K562 (cell line): ENCODE data around the gene BMP2.

Experiments
- ARNT ChIP-seq, 2 experiments: fragments of 450-650 bp; IDR thresholded peaks; 2 replicates each; pipeline ENCODE4 v1.6.1; 2016; ENCODE audit warnings: mild to moderate bottlenecking in 1 of 2
- ATF1 ChIP-seq, 2 experiments: fragments of 450-650 bp in 1 of 2; IDR thresholded peaks; 2 replicates each; pipeline ENCODE4 v1.6.1; 2016; ENCODE audit warnings: missing compliant biosample characterization in 1 of 2, missing genetic modification characterization in 1 of 2
- CHD2 ChIP-seq: IDR thresholded peaks from 2 replicates; pipeline ENCODE4 v1.6.1; 2011; ENCODE audit warnings: low read depth, low read length
- FOSL1 ChIP-seq: fragments of 200-800 bp; sonication (Bioruptor generic); conservative IDR thresholded peaks from 2 replicates; pipeline ENCODE4 v1.6.1; 2016; ENCODE audit warnings: missing genetic modification characterization, missing compliant biosample characterization
- HNRNPH1 ChIP-seq: fragments of 200-400 bp; formaldehyde crosslinking; optimal IDR thresholded peaks from 2 replicates; pipeline ENCODE3; 2017; ENCODE audit warnings: low read depth, mild to moderate bottlenecking, low read length, moderate library complexity
- HOXB6 ChIP-seq: fragments of 250-450 bp; sonication (Bioruptor Pico); IDR thresholded peaks from 2 replicates; pipeline ENCODE4 v1.5.1; 2022; ENCODE audit warnings: mild to moderate bottlenecking, borderline replicate concordance
- MAFF ChIP-seq: IDR thresholded peaks from 2 replicates; pipeline ENCODE4 v1.6.1; 2012; ENCODE audit warnings: low read length, improper control_type of control experiment
- PRMT5 ChIP-seq: sonication (generic); formaldehyde crosslinking; IDR thresholded peaks from 2 replicates; pipeline ENCODE4 v1.5.0; 2020; ENCODE audit warnings: missing genetic modification reagents
- RBM15 ChIP-seq: fragments of 200-400 bp; formaldehyde crosslinking; IDR thresholded peaks from 2 replicates; pipeline ENCODE4 v1.6.1; 2018; ENCODE audit warnings: mild to moderate bottlenecking, low read length, moderate library complexity; ENCODE audit not compliant: insufficient read depth
- RNF2 ChIP-seq: sonication (generic); IDR thresholded peaks from 2 replicates; pipeline ENCODE4 v1.6.1; 2016
- TEAD2 ChIP-seq: fragments of 450-650 bp; IDR thresholded peaks from 2 replicates; pipeline ENCODE4 v1.6.1; 2016; ENCODE audit warnings: missing genetic modification characterization, control low read depth, missing compliant biosample characterization
- ZSCAN29 ChIP-seq: fragments of 450-650 bp; IDR thresholded peaks from 2 replicates; pipeline ENCODE4 v1.6.1; 2017
- TF ChIP-seq, protein P1 (sequence below): fragments of 450-650 bp; conservative IDR thresholded peaks from 2 replicates; pipeline ENCODE4 v1.6.1; 2016; ENCODE audit warnings: missing genetic modification characterization, low read depth, mild to moderate bottlenecking, missing compliant biosample characterization, moderate library complexity
- TF ChIP-seq, protein P2 (sequence below), 2 experiments: fragments of 450-650 bp; formaldehyde crosslinking in 1 of 2; IDR thresholded peaks; 2 replicates each; pipeline versions ENCODE4 v1.4.0 to v1.6.1; 2014 to 2020; ENCODE audit warnings: mild to moderate bottlenecking in 2 of 2, borderline replicate concordance in 1 of 2, low read depth in 1 of 2

DNA sequence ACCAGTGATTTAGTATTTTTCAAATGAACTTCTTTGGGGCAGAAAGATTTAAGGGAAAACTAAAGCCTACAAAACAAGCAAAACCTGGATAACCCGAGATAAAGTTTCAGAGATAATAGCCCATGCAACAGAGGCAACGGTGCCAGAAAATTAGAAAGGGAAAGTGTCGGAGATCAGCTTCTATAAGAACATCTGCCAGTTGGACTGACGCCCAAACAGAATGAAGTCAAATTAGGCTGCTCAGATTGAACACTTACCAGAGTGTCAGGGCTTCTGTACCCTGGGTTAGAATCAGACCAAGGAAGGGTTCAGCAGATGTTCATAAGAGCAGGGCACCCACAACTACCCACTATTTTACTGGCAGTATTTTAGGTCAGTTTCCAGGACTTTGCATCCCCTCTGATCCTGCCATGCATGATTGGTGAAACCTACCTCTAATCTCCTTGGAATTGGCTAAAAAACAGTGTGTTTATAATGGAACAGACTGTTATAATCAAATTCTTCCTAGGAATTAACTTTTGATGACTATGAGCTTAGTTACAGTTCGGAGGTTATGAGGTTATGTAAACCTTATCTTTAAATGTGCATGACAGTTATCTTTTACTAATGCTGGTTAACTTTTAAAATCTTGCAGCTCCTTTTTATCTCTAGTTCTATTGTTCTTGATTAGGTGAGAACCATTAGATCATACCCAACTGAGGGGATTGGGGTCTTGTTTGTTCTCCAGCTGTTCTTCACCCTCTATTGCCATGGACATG is 13.1 kb downstream of the BMP2 start:
- TF ChIP-seq PRMT5 (CRISPR knock-in tag) (no peak), CHD2 (no peak), MAFF (no peak), FOSL1 (tag) (no peak), ARNT (IDR thresholded peaks at IDR 0.05) (no peak), TEAD2 (tag) (no peak), RNF2 (no peak), ZSCAN29 (no peak), RBM15 (no peak), HOXB6 (CRISPR knock-in tag) (no peak), HNRNPH1 (no peak), ATF1 (CRISPR knock-in tag; IDR thresholded peaks at IDR 0.05) (no peak), ATF1 (tag; IDR thresholded peaks at IDR 0.05) (no peak)
- TF ChIP-seq, protein P1, sequence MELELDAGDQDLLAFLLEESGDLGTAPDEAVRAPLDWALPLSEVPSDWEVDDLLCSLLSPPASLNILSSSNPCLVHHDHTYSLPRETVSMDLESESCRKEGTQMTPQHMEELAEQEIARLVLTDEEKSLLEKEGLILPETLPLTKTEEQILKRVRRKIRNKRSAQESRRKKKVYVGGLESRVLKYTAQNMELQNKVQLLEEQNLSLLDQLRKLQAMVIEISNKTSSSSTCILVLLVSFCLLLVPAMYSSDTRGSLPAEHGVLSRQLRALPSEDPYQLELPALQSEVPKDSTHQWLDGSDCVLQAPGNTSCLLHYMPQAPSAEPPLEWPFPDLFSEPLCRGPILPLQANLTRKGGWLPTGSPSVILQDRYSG (tag) = no peak
- TF ChIP-seq, protein P2, sequence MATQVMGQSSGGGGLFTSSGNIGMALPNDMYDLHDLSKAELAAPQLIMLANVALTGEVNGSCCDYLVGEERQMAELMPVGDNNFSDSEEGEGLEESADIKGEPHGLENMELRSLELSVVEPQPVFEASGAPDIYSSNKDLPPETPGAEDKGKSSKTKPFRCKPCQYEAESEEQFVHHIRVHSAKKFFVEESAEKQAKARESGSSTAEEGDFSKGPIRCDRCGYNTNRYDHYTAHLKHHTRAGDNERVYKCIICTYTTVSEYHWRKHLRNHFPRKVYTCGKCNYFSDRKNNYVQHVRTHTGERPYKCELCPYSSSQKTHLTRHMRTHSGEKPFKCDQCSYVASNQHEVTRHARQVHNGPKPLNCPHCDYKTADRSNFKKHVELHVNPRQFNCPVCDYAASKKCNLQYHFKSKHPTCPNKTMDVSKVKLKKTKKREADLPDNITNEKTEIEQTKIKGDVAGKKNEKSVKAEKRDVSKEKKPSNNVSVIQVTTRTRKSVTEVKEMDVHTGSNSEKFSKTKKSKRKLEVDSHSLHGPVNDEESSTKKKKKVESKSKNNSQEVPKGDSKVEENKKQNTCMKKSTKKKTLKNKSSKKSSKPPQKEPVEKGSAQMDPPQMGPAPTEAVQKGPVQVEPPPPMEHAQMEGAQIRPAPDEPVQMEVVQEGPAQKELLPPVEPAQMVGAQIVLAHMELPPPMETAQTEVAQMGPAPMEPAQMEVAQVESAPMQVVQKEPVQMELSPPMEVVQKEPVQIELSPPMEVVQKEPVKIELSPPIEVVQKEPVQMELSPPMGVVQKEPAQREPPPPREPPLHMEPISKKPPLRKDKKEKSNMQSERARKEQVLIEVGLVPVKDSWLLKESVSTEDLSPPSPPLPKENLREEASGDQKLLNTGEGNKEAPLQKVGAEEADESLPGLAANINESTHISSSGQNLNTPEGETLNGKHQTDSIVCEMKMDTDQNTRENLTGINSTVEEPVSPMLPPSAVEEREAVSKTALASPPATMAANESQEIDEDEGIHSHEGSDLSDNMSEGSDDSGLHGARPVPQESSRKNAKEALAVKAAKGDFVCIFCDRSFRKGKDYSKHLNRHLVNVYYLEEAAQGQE (IDR thresholded peaks at IDR 0.05; ENCODE audit: borderline replicate concordance) = no peak
- TF ChIP-seq, protein P2 (CRISPR knock-in tag; IDR thresholded peaks at IDR 0.05; ENCODE audit: low read depth) = no peak
